Gastroesophageal sphincter (tissue), 3 donors: ENCODE data around the gene TPT1.
"Not testable (repeated sequence)": the region's sequence is repeated elsewhere in the genome, so short reads cannot be mapped to it uniquely, and the experiment has no call there.

ENCODE experiments used
- CTCF ChIP-seq, 4 experiments: fragments of 200-600 bp in 2 of 4; fragments of 450-650 bp in 2 of 4; sonication (generic) in 1 of 4; IDR thresholded peaks; one replicate each; pipeline ENCODE4 v1.5.1; 2017 to 2019; ENCODE audit warnings: antibody characterized with exemption in 4 of 4, mild to moderate bottlenecking in 2 of 4, moderate library complexity in 2 of 4
- POLR2A ChIP-seq, 2 donors: fragments of 450-650 bp; IDR thresholded peaks; one replicate each; pipeline ENCODE4 v1.6.1; 2017; ENCODE audit warnings: antibody characterized with exemption in 2 of 2, mild to moderate bottlenecking in 2 of 2, moderate library complexity in 1 of 2
- POLR2AphosphoS5 ChIP-seq: sonication (generic); formaldehyde crosslinking; IDR thresholded peaks from one replicate; pipeline ENCODE4 v1.6.1; 2017; ENCODE audit warnings: antibody characterized with exemption

- TF ChIP-seq CTCF (IDR thresholded peaks at IDR 0.05); POLR2A (IDR thresholded peaks at IDR 0.05); POLR2AphosphoS5: not testable (repeated sequence)
Measured at GRCh38 chr13:45380708-45381107, 39.7 kb upstream of the TPT1 start.
